GM18907 (cell line): ENCODE measurements around the gene ZNF780B.

Source experiments
- ATAC-seq: cut with Tn5 transposase; IDR thresholded peaks from one replicate; pipeline ENCODE4 v1.9.1; 2021; ENCODE audit warnings: mild to moderate bottlenecking, moderate library complexity; ENCODE audit not compliant: unreplicated experiment

The ZNF780B gene

GRCh38 chr19:40055832-40056504 lies at the start of gene ZNF780B:
ZNF780B (minus strand) TSS chr19:40056231; CDS start chr19:40050332, 5,899 bp downstream.
- peak; percentile 87 for ATAC-seq

- no peak for ATAC-seq
Measured at GRCh38 chr19:40104754-40105153, 48.7 kb upstream of the ZNF780B start.

GRCh38 chr19:40103600-40103999 lies 47.6 kb upstream of the ZNF780B start:
- ATAC-seq: no peak

- no peak for ATAC-seq
Measured at GRCh38 chr19:40101813-40102212, 45.8 kb upstream of the ZNF780B start.

GRCh38 chr19:40093416-40093815 lies 37.4 kb upstream of the ZNF780B start:
- no peak for ATAC-seq

- no peak for ATAC-seq
Measured at GRCh38 chr19:40091205-40092129, 35.4 kb upstream of the ZNF780B start.

GRCh38 chr19:40090241-40091204 lies 34.5 kb upstream of the ZNF780B start, which contains the start of gene ZNF780A:
ZNF780A (minus strand) TSS chr19:40090943; CDS start chr19:40084753, 6,190 bp downstream.
- peak; percentile 74 for ATAC-seq

GRCh38 chr19:40089462-40089861 lies 33.4 kb upstream of the ZNF780B start:
- no peak for ATAC-seq

GRCh38 chr19:40088299-40089047 lies 32.4 kb upstream of the ZNF780B start:
- ATAC-seq: no peak

GRCh38 chr19:40084948-40085347 lies 28.9 kb upstream of the ZNF780B start:
- no peak for ATAC-seq

GRCh38 chr19:40081411-40081810 lies 25.4 kb upstream of the ZNF780B start:
- no peak for ATAC-seq

GRCh38 chr19:40080289-40080688 lies 24.3 kb upstream of the ZNF780B start:
- ATAC-seq: no peak

- ATAC-seq: no peak
Measured at GRCh38 chr19:40078377-40078776, 22.3 kb upstream of the ZNF780B start.

- ATAC-seq: no peak
Measured at GRCh38 chr19:40070058-40070457, 14.0 kb upstream of the ZNF780B start.

GRCh38 chr19:40059624-40060023 lies 3.6 kb upstream of the ZNF780B start:
- no peak for ATAC-seq

- no peak for ATAC-seq
Measured at GRCh38 chr19:40057166-40057565, 1.1 kb upstream of the ZNF780B start.

GRCh38 chr19:40056505-40056904 lies 474 bp upstream of the ZNF780B start:
- ATAC-seq: no peak

GRCh38 chr19:40055049-40055448 lies 982 bp downstream of the ZNF780B start:
- ATAC-seq: no peak

- ATAC-seq: no peak
Measured at GRCh38 chr19:40054632-40055031, 1.4 kb downstream of the ZNF780B start.

- no peak for ATAC-seq
Measured at GRCh38 chr19:40053491-40053890, 2.5 kb downstream of the ZNF780B start.
